GM12874 (cell line): ENCODE results near the gene ARID3A.

Source experiments
- TF ChIP-seq, protein P1 (sequence below): IDR thresholded peaks from 2 replicates; pipeline ENCODE4 v1.5.1; 2011; ENCODE audit warnings: low read depth, mild to moderate bottlenecking, control low read depth, low read length, moderate library complexity; ENCODE audit not compliant: insufficient read depth

Gene ARID3A

DNA sequence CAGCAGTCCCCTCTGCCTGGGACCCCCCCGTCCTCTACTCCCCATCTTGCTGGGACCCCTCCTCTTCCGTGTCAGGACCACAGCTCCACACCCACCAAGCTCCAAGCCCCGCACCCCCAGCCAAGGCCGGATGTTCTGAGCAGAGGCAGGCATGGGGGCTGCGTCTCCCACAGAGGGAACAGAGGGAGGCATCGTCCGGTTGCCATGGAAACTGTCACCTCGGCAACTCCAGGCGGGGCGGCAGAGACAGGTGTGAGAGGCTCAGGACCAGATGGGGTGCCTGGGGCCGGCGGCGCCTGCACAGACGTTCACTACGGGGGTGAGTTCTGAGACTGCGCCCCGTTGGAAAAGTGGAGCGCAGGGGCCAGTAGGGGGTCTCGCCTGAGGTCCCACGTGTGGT lies 27.2 kb upstream of the ARID3A start:
- TF ChIP-seq, protein P1, sequence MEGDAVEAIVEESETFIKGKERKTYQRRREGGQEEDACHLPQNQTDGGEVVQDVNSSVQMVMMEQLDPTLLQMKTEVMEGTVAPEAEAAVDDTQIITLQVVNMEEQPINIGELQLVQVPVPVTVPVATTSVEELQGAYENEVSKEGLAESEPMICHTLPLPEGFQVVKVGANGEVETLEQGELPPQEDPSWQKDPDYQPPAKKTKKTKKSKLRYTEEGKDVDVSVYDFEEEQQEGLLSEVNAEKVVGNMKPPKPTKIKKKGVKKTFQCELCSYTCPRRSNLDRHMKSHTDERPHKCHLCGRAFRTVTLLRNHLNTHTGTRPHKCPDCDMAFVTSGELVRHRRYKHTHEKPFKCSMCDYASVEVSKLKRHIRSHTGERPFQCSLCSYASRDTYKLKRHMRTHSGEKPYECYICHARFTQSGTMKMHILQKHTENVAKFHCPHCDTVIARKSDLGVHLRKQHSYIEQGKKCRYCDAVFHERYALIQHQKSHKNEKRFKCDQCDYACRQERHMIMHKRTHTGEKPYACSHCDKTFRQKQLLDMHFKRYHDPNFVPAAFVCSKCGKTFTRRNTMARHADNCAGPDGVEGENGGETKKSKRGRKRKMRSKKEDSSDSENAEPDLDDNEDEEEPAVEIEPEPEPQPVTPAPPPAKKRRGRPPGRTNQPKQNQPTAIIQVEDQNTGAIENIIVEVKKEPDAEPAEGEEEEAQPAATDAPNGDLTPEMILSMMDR: no peak

DNA sequence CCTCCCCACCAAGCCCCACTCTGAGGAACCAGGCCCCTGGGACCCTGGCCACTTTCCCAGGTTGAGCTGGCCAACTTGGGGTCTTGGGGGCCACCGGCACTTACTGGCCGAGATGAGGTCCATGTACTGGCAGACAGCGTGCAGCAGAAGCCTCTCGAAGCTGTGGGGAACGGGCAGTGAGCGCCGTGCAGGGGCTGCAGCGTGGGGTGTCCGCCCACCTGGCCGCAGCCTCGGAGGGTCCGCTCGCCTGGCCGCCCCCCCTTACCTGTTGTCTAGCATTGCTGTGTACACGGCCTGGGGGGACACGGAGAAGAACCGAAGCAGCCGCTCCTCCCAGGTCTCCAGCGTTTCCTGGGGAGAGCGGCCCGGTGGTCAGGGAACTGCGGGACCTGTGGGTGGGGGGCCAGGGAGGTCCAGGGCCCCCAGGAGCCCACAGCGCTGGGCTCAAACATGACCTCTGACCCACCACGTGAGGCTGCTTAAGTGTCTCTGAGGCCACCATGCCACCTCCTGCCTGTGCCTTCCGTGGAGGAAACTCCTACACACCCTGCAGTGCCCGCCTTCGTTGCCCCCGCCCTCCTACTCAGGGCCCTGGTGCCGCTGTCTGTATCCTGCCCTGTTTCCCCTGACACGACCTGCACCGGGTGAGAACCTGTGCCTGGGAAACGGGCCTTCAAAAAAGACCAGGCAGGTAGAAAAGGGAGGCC lies 26.3 kb upstream of the ARID3A start:
- TF ChIP-seq, protein P1: no peak

DNA sequence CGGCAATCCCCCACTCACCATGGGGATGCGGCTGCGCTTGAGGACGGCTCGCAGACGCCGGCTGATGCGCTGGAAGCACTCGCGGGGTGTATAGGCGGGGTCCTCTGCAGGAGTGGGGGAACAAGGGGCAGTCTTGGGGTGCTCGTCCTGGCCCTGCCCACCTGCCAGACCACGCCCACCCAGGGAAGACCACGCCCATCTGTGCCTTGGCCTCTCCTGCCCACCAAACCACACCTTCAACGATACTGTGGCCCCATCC lies 25.9 kb upstream of the ARID3A start:
- TF ChIP-seq, protein P1: no peak

DNA sequence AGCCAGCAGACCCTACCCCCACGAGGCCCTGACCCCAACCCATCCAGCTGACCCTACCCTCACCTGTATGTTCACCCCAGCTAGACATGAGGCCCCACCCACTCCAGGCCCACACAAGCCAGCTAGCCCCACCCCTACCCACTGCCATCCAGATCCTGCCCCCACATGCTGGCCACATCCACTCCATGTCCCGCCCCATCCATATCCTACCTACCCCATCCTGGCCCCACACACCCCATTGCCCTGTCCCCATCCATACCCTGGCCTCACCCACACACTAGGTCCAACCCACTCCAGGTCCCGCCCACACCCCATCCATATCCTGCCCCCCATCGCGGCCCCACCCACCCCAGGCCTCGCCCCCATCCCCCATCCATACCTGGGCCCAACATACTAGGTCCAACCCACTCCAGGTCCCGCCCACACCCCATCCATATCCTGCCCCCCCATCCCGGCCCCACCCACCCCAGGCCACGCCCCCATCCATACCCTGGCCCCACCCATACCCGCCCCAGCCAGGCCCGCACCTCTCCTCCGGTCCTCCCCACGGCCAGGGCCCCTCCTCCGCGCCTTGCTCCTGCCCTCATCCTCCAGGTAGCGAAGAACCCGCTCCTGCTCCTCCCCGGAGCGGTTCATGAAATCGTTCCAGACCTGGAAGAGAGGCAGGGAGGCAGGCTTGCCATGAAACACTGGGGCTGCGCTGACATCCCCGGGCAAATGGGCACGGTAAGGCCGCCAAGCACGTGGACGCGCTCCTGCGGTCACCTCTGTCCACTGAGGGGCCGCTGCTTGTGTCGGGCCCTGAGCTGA lies 25.3 kb upstream of the ARID3A start:
- TF ChIP-seq, protein P1: no peak

DNA sequence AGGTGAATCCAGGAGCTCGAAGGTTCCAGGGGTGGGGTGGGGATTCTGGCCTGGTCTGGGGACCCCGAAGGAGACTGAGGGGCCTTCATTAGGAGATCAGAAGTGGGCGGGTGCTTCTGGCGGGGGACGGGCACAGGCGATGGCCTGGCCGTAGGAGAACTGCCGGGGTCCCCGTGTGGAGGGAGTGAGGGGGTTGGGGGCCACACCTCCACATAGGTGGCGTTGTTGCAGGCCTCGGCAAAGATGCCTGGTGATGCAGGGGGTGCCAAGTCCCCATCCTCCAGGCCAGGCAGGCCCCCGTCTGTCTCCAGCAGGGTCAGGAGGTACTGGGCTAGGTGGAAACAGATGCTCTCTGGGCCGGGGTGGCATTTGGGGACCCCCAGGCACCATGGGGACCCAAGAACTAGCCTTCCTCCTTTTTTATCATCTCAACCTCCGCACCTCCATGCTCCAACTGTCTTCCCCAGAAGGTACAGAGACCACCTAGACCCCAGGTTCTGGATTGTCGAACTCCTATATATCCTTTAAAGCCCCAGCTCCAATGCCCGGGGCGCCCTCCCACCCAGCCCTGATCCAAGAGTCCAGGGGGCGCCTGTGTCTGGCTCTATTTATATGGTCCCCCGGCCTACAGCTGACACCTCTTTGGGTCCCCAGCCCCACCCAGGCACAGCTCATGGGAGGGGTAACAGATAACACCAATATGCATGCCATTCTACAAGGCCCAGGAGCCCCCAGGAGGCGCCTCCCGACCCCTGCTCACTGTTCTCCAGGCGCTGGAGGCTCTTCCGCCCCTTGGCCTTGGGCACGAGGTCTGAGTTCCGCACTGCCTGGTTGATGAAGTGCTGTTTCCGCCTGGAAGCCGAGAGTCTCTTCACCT lies 24.4 kb upstream of the ARID3A start:
- TF ChIP-seq, protein P1: no peak

DNA sequence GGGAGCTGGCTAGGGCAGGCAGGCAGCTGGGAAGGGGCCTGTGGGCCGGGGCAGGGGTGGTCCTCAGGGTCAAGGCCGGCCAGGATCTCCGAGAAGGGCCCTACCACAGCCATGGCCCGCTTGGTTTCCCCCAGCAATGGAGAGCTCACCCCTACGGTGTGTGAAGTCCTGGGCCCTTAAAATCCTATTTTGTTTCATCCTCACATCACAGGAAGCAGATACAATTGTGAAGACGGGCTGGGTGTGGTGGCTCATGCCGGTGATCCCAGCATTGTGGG lies 23.8 kb upstream of the ARID3A start:
- TF ChIP-seq, protein P1: no peak

DNA sequence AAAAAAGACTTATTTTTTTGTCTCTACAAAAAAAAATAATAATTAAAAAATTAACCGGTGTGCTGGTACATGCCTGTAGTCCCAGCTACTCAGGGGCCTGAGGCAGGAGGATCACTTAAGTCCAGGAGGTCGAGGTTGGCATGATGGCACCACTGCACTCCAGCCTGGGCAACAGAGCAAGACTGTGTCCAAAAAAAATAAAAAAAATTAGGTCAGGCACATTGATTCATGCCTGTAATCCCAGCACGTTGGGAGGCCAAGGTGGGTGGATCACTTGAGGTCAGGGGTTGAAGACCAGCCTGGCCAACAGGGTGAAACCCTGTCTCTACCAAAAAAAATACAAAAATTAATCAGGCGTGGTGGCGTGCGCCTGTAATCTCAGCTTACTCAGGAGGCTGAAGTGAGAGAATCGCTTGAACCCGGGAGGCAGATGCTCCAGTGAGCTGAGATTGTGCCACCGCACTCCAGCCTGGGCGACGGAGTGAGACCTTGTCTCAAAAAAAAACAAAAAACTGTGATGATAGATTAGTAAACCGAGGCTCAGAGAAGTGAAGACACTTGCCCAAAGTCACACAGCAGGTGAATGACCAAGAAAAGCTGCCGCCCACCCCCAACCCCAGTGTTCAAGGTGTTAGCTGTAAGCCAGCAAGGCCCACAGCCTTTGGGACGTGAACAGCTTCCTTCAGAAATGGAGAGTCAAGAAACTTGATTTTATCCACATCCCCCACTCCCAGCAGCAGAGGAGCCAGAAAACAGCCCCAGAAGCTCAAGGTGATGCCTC lies 23.2 kb upstream of the ARID3A start:
- TF ChIP-seq, protein P1: no peak
